Heart right ventricle (tissue), 16 donors: ENCODE data around the gene CRACR2A. TPM values are rescaled to one million over a fixed set of nuclear protein-coding genes. Genes with fewer than 3 reads are reported as not detected.

Source experiments
- ATAC-seq, 8 donors: fragments of 200-7000 bp; cut with Tn5 transposase; one replicate each; pipeline ENCODE4 v1.9.1; 2020; ENCODE audit warnings: mild to moderate bottlenecking in 8 of 8, moderate library complexity in 8 of 8, moderate number of reproducible peaks in 1 of 8
- DNase-seq, 2 donors: peaks; one replicate each; pipeline ENCODE4 v3.0.0-alpha.2; 2020
- H3K27ac ChIP-seq, 10 donors: fragments of 200-600 bp; sonication (generic) in 2 of 10; one replicate each; pipeline versions ENCODE4 v1.5.0 to v1.8.0; 2020 to 2022; ENCODE audit warnings: mild to moderate bottlenecking in 3 of 10
- H3K27me3 ChIP-seq, 7 donors: fragments of 200-600 bp; one replicate each; pipeline ENCODE4 v1.8.0; 2021 to 2022; ENCODE audit warnings: mild to moderate bottlenecking in 2 of 7
- H3K36me3 ChIP-seq, 9 donors: fragments of 200-600 bp; sonication (generic) in 1 of 9; one replicate each; pipeline versions ENCODE4 v1.5.0 to v1.8.0; 2020 to 2022; ENCODE audit warnings: mild to moderate bottlenecking in 2 of 9
- H3K4me1 ChIP-seq, 9 donors: fragments of 200-600 bp; sonication (generic) in 1 of 9; one replicate each; pipeline versions ENCODE4 v1.5.0 to v1.8.0; 2020 to 2022; ENCODE audit warnings: mild to moderate bottlenecking in 4 of 9
- H3K4me3 ChIP-seq, 10 donors: fragments of 200-600 bp; sonication (generic) in 2 of 10; one replicate each; pipeline versions ENCODE4 v1.5.0 to v1.8.0; 2020 to 2022; ENCODE audit warnings: mild to moderate bottlenecking in 7 of 10, moderate library complexity in 2 of 10
- H3K9me3 ChIP-seq, 11 donors: fragments of 200-600 bp in 10 of 11; sonication (generic) in 2 of 11; one replicate each; pipeline versions ENCODE4 v1.5.0 to v1.8.0; 2013 to 2022; ENCODE audit warnings: mild to moderate bottlenecking in 2 of 11, control low read depth in 1 of 11, moderate library complexity in 1 of 11
- WGBS, 2 donors: extraction: QIAGEN DNeasy Blood & Tissue Kit; methylation state at CpG; one replicate each; pipeline ENCODE4 v1.1.7; 2013; ENCODE audit warnings: inconsistent platforms in 1 of 2; 5-methylcytosine and 5-hydroxymethylcytosine counted together
- intact Hi-C, 10 donors: fragments of 100-400 bp; cut with DNase I; formaldehyde crosslinking; loops; one replicate each; pipeline versions ENCODE4 v1.11.1 to v1.14.2; 2022
- polyA plus RNA-seq, 2 donors: library from polyadenylated mRNA; stranded (reverse); fragments of 200-250 nt; gene quantifications; one replicate each; pipeline ENCODE4 v1.2.3, GENCODE V29; 2013
- total RNA-seq, 10 donors: library from RNA; stranded (reverse); fragmentation: NEBNext Ultra II Directional in 3 of 10; extraction: Animal tissue kit (Norgen Biotek cat#: 25700) in 3 of 10; gene quantifications; one replicate each; pipeline versions ENCODE4 v1.2.1 to v1.2.4, GENCODE V29; 2021 to 2023
- TF ChIP-seq, protein P1 (sequence below), 9 donors: fragments of 200-600 bp; sonication (generic) in 2 of 9; IDR thresholded peaks; one replicate each; pipeline versions ENCODE4 v1.5.0 to v1.8.0; 2021 to 2022; ENCODE audit warnings: antibody characterized with exemption in 9 of 9, mild to moderate bottlenecking in 5 of 9, moderate library complexity in 1 of 9
- donor health status: Arrhythmogenic right ventricular cardiomyopathy.
- donor health status: ischemic (EF 13 %, LVEDD 7.1; RV severe dilation, severe dysfunction).
- donor health status: healthy with polysubstance abuse.
- donor health status: DM: no; HTN: yes; CAD: no.
- donor health status: DM: no; HTN: no; CAD: no.
- donor health status: ischemic (EF 25% LVEDD 6.9; RV normal size, moderate dysfunction).
- donor health status: ischemic (EF 25% LVEDD 5.7; RV mildly dilated, moderate dysfunction).
- donor health status: healthy.
- donor health status: DM: yes; HTN: yes; CAD: no.
- donor health status: Ischemic cardiomyopathy.
- donor health status: ischemic (EF 35%, LVEDD 5.7; RV mildly dilated, moderate dysfunction).
- donor health status: nonischemic (EF 11% LVEDD 7.7; RV severe dilation, severe dysfunction).
- donor health status: DM: yes; HTN: yes; CAD: no.
- donor health status: PGD.
- donor health status: ischemic (EF 29% LVEDD 5.4; RV normal size, mild dysfunction).
- donor health status: nonischemic (EF 23%, LVEDD 6.1; RV moderate dilation, normal function).

Gene CRACR2A
- total and polyA plus RNA-seq, 12 donors = 0.64 to 10.4 (median 4.6) TPM

DNA sequence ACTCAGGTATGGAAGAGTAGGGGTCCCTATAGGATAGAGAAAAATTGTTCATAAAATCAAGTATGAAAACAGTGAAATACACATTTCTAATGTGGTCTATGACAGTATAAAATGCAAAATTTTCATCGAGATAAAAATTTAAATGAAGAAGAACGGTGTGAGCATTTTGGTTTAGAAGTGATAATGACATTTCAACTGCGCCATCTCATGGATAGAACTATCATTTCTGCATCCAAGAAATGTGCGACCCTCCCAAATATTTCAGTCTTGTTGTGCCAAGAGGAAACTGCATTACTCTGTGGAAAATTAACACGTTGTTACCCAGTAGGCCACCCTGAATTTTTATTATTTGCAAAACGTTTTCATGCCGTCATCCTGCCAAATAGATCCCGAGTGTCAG, 108.8 kb downstream of the CRACR2A start:
- Histone ChIP-seq H3K9me3 (no peaks in the 10 kb centered on the region), H3K27me3 (no peaks in the 10 kb centered on the region), H3K27ac (no peak overlapping the region), H3K4me1 (peaks cover 5 to 12% (median 8%) of the 10 kb centered on the region in 9 donors), H3K36me3 (peaks cover 0 to 9% (median 0%) of the 10 kb centered on the region in 9 donors), H3K4me3 (no peak overlapping the region)
- intact Hi-C loops = loop anchor here in 1 of 10 donors (10.0 kb wide), 1 partner anchor 339 kb away; no protein-coding TSS in a partner anchor
- WGBS, 2 donors = 51 to 59% methylated on average over 8 of the region's 8 CpGs
- ATAC-seq = no peak
- DNase-seq = no peak
- TF ChIP-seq, protein P1, sequence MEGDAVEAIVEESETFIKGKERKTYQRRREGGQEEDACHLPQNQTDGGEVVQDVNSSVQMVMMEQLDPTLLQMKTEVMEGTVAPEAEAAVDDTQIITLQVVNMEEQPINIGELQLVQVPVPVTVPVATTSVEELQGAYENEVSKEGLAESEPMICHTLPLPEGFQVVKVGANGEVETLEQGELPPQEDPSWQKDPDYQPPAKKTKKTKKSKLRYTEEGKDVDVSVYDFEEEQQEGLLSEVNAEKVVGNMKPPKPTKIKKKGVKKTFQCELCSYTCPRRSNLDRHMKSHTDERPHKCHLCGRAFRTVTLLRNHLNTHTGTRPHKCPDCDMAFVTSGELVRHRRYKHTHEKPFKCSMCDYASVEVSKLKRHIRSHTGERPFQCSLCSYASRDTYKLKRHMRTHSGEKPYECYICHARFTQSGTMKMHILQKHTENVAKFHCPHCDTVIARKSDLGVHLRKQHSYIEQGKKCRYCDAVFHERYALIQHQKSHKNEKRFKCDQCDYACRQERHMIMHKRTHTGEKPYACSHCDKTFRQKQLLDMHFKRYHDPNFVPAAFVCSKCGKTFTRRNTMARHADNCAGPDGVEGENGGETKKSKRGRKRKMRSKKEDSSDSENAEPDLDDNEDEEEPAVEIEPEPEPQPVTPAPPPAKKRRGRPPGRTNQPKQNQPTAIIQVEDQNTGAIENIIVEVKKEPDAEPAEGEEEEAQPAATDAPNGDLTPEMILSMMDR (IDR thresholded peaks at IDR 0.05) = peak in 1 of 9 donors; percentile 12

DNA sequence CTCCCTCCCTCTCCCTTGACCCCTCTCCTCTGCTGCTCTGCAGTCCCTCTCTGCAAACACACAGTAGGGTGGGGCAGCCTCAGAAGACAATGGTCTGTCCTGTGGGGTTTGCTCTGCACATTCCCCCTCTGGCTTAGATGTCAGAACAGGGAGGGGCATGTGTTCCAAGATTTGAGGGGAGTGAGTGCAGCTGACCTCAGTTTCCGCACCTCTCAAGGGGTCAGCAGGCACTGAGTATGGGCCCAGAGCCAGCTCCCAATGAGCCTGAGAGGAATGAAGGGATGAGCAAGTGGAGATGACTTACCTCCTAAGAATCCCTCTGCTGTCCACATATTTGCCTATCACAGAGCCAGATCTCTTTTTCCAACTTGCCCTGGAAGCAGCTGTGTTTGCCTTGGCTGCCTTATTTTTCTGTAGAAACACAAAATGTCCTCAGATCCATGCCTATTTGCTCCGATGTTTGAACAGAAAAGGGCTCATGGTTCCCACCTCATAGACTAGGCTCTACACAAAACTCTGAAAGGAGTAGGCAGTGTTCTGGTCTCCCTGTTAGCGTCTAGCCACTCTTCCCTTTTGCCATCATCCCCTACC, 111.4 kb downstream of the CRACR2A start:
- TF ChIP-seq, protein P1 (IDR thresholded peaks at IDR 0.05) = no peak
- intact Hi-C loops = loop anchor here in 1 of 10 donors (10.0 kb wide), 1 partner anchor 337 kb away; no protein-coding TSS in a partner anchor
- no peak overlapping the region for H3K27ac ChIP-seq
- no peaks in the 10 kb centered on the region for H3K27me3 ChIP-seq
- H3K36me3 ChIP-seq = peaks cover 0 to 24% (median 0%) of the 10 kb centered on the region in 9 donors
- no peak overlapping the region for H3K4me3 ChIP-seq
- H3K9me3 ChIP-seq = no peaks in the 10 kb centered on the region
- DNase-seq = no peak
- ATAC-seq = peak in 1 of 8 donors; percentile 25
- H3K4me1 ChIP-seq = peaks cover 0 to 5% (median 4%) of the 10 kb centered on the region in 9 donors
- 81 to 82% methylated on average over 3 of the region's 3 CpGs for WGBS, 2 donors

DNA sequence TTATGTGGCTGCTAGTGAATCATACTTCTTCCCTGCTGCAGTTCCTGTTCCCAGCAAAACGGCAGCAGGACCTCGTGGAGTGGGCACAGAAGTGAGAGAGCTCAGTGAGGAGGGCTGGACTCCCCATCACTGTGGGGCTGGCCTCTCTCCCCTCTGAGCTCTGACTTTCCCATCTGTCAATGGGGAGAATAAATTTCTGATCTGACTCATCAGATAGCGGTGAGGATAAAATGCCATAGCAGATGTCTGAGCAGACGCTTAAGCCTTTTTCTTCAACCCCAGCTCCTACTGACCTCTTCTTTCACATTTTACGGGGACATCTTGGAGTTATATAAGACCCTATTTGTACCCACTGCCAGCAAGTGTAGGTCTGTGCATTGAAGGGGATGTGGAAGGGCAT, 116.6 kb downstream of the CRACR2A start:
- no peak for DNase-seq
- Histone ChIP-seq H3K4me3 (no peak overlapping the region), H3K4me1 (no peaks in the 10 kb centered on the region), H3K27ac (no peak overlapping the region), H3K9me3 (no peaks in the 10 kb centered on the region), H3K27me3 (no peaks in the 10 kb centered on the region), H3K36me3 (peaks cover 0 to 24% (median 0%) of the 10 kb centered on the region in 9 donors)
- no peak for ATAC-seq
- 89 to 93% methylated on average over 5 of the region's 5 CpGs for WGBS, 2 donors
- intact Hi-C loops = no loop called here
- TF ChIP-seq, protein P1 (IDR thresholded peaks at IDR 0.05) = no peak

DNA sequence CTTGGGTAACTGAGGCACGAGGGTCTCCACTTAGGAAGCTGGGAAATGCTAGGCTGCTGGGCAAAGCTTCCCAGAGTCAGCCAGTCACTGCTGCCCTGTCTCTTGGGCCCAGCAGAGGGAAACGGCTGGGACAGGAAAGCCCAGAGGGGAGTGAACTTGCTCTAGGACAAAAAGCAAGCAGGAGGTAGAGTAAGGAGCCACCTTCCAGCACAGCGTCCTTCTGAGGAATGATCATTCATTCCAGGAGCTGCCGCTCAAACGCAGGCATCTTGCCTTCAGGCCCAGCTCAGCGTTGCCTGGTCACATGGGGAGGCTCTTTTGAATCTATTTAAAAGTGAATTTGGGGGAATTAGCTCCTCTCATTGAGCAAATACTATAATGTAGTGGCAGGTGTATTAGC, 118.6 kb downstream of the CRACR2A start:
- Histone ChIP-seq H3K27me3 (no peaks in the 10 kb centered on the region), H3K9me3 (no peaks in the 10 kb centered on the region), H3K4me1 (peaks cover 0 to 2% (median 0%) of the 10 kb centered on the region in 9 donors), H3K4me3 (no peak overlapping the region), H3K27ac (no peak overlapping the region), H3K36me3 (peaks cover 0 to 23% (median 0%) of the 10 kb centered on the region in 9 donors)
- DNase-seq (no peak), ATAC-seq (no peak)
- WGBS, 2 donors = 77 to 78% methylated on average over 6 of the region's 6 CpGs
- TF ChIP-seq, protein P1 (IDR thresholded peaks at IDR 0.05) = no peak
- intact Hi-C loops = no loop called here
